ENCODE measurements around the gene COMMD2. TPM values are rescaled to one million over a fixed set of nuclear protein-coding genes. Genes with fewer than 3 reads are reported as not detected.

The COMMD2 gene
- total RNA-seq, 1 experiment from 2014 or later = 64.9 TPM

- Histone ChIP-seq H3K4me1 (ENCODE audit: insufficient read depth, low read length) (no peaks in the 10 kb centered on the region; the same call in 1 of the 2 replicates), H2BK5ac (ENCODE audit: insufficient read length, low read length) (no peak overlapping the region), H3T11ph (ENCODE audit: low read length) (no peak overlapping the region), H3K23ac (ENCODE audit: insufficient read length, low read depth, low read length) (no peak overlapping the region), H2BK120ac (ENCODE audit: low read depth, low read length, poor library complexity, severe bottlenecking) (no peak overlapping the region), H3K56ac (ENCODE audit: insufficient read length, low read depth, low read length) (no peak overlapping the region), H2AK5ac (ENCODE audit: insufficient read length, low read length) (no peak overlapping the region), H3K4ac (ENCODE audit: low read depth, low read length) (no peak overlapping the region), H3K27ac (ENCODE audit: insufficient read length, low read depth, low read length) (no peak overlapping the region), H3K4me2 (ENCODE audit: insufficient read depth, insufficient read length, low read length) (no peak overlapping the region), H3K79me2 (ENCODE audit: insufficient read depth, low read length) (no peaks in the 10 kb centered on the region), H3K14ac (ENCODE audit: insufficient read depth, low read length) (no peak overlapping the region), H3K23me2 (ENCODE audit: insufficient read length, low read depth, low read length, poor library complexity, severe bottlenecking) (no peaks in the 10 kb centered on the region), H2BK20ac (ENCODE audit: low read depth, low read length, poor library complexity, severe bottlenecking) (no peak overlapping the region), H4K5ac (ENCODE audit: insufficient read length, low read depth, low read length) (no peak overlapping the region), H4K91ac (ENCODE audit: insufficient read length, low read depth, low read length) (no peak overlapping the region), H3K27me3 (ENCODE audit: insufficient read depth, low read length) (no peaks in the 10 kb centered on the region), H3K9ac (ENCODE audit: extremely low read depth, insufficient read length, low read length) (no peak overlapping the region), H3K9me3 (ENCODE audit: control insufficient read depth, low read depth, low read length) (no peaks in the 10 kb centered on the region), H4K8ac (replicated peaks; ENCODE audit: insufficient read length, low read depth, low read length) (no peak overlapping the region), H4K20me1 (ENCODE audit: control insufficient read depth, insufficient read depth, insufficient read length) (no peaks in the 10 kb centered on the region), H2AFZ (ENCODE audit: low read length) (no peak overlapping the region), H2BK15ac (ENCODE audit: low read depth, low read length) (no peak overlapping the region), H3K79me1 (ENCODE audit: insufficient read depth, low read depth, low read length, poor library complexity, severe bottlenecking) (no peaks in the 10 kb centered on the region), H2BK12ac (ENCODE audit: insufficient read length, low read depth, low read length) (no peak overlapping the region), H3K18ac (ENCODE audit: insufficient read length, low read depth, low read length) (no peak overlapping the region)
- H3K27me3 Mint-ChIP-seq (ENCODE audit: low read depth) = no peaks in the 10 kb centered on the region
- no CpG with 5 or more reads among the region's 2 CpGs for WGBS (ENCODE audit: extremely low coverage, insufficient read length, low lambda C conversion rate)
- no peaks in the 10 kb centered on the region for H3K9me3 Mint-ChIP-seq
- H3K36me3 Mint-ChIP-seq (ENCODE audit: insufficient read depth in 1 of 3, low read depth in 3 of 3) = no peaks in the 10 kb centered on the region
- no peak overlapping the region for H3K27ac Mint-ChIP-seq
- peak; percentile 37; the same call in 2 of the 3 replicates for TF ChIP-seq CTCF (conservative IDR thresholded peaks at IDR 0.05)
- peaks cover 5 to 16% of the 10 kb centered on the region in 2 experiments for H3K4me1 Mint-ChIP-seq
- no peak overlapping the region for H3K4me3 Mint-ChIP-seq
- no peak for DNase-seq
Measured at GRCh38 chr3:149770246-149770645, 18.0 kb upstream of the COMMD2 start.
